Adrenal gland (tissue), 5 donors: ENCODE results near the gene ACTR5.

Experiments used
- CTCF ChIP-seq, 6 experiments: fragments of 450-650 bp in 4 of 6; fragments of 200-600 bp in 2 of 6; sonication (generic) in 1 of 6; IDR thresholded peaks; 1 replicate in 5 of 6; 2 replicates in 1 of 6; pipeline versions ENCODE4 v1.5.1 to v1.8.0; 2016 to 2021; ENCODE audit warnings: antibody characterized with exemption in 6 of 6, mild to moderate bottlenecking in 2 of 6, moderate library complexity in 1 of 6
- POLR2A ChIP-seq, 2 donors: fragments of 450-650 bp; IDR thresholded peaks; one replicate each; pipeline ENCODE4 v1.6.1; 2017; ENCODE audit warnings: antibody characterized with exemption in 2 of 2, mild to moderate bottlenecking in 2 of 2, moderate library complexity in 1 of 2
- donor health status: DM: no; HTN: no; CAD: no.

- TF ChIP-seq CTCF (IDR thresholded peaks at IDR 0.05) (no peak), POLR2A (IDR thresholded peaks at IDR 0.05) (peak in 1 of 2 donors; percentile 51)
These were observed at the start of gene ACTR5 for GRCh38 chr20:38748097-38748860.
